OCI-M2 (cell line): ENCODE measurements around the gene COBLL1.
"Not testable (repeated sequence)": the region's sequence is repeated elsewhere in the genome, so short reads cannot be mapped to it uniquely, and the experiment has no call there.

Experiments
- DNase-seq: peaks from one replicate; lab custom pipeline; 2025; ENCODE audit not compliant: unreplicated experiment; lab: John Stamatoyannopoulos, UW

COBLL1 gene

DNA sequence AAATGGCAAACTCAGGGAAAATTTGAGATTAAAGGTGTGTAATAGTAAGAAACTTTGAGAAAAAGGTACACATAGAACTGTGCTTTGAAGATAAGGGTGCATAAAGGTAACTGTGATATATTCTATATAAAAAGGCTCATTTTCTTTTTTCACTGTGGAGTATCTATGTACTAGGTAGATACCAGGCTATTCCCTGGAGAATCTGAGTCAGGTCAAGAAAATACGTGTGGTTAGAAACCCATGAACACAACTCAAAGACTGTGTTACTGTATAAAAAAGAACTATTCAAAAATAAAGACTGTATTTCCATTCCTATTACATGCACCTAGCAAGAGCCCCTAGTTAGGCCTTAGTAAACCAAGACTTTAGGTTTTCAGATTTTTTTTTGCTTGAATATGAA is 120.2 kb downstream of the COBLL1 start:
- no peak for DNase-seq

DNA sequence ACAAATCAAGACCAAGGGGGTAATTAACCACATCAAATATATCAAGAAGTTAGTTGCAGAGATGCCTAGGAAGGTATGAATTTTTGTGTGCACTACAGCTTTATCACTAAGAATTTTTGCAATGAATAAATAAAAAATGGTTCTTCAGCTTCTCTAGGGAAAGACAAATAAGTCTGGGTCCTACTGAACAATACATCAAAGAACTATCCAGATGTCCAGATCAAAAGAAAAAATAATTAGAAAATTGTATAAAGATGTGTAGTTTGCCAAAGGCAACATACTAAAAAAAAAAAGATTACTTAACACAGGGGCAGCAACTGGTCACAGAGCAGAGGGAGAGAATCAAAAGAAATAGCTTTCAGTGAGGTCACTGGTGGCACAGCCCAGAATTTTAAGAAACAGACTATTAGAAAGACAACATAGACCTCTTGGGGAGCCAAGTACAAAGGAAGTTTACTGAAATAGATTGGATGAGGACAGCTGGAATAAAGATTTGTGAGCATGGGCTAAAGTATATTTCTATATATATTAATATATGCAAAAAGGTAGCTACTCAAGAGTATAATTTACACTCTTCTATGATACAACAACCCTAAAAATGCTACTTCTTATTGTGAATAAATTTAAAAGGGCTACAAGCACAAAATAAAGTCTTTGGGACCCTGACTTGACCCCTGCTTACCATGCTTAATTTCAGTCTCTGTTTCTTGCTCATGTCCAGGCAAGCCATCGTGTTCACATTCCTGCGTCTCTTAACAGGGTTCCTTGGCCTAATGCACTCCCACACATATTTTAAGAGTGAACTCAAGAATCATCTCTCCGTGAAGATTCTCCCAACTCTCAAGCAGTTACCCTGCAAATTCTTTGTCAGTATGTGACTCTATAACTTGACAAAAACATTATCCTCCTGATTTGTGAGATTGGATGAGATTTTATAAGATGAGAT is 121.4 kb downstream of the COBLL1 start:
- no peak for DNase-seq

DNA sequence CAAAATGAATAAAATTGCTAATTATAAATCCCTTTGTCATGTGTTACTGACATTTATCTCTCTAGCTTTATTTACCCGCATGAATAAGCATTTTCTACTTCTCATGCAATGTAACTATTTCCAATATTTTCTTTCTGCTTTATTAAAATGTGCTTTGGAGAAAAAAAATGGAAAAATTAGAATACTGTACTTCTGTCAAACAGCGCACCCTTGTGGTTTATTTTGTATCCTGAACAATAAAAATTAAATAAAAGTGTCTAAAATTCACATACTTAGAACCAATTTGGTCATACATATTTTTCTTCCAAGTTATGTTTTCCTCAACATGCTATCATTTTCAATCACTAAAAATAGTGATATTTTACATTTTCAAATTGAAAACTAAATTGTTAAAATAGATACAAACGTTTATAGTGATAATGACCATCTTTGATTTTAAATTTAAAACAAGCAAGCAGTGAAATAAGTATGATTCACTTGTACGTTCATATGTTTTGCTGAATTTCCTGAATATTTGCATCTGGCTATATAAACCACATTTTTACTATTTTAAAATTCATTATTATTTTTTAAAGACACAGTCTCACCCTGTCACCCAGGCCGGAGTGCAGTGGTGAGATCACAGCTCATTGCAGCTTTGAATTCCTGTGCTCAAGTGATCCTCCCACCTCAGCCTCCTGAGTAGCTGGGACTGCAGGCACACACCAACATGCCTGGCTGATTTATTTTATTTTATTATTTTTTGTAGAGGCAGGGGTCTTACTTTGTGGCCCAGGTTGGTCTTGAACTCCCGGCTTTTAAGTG is 124.4 kb downstream of the COBLL1 start:
- no peak for DNase-seq

DNA sequence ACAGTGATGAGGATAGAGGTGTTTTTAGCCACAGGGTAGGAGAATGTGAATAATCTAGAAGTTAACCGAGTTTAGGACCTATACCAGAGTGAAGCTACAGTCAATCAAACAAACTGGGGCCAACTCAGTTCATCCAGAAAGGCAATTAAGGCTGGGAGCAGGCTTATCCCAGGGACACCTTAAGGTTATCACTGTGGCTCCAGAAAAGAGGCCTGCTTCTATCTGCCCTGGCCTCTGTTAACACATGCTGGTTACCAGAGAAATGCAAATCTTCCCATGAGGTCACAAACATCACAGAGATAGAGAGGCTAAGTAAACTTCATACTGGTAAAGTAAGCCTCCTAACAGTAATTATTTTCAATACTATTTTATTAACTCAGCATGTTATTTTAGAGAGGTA is 127.2 kb downstream of the COBLL1 start:
- no peak for DNase-seq

DNA sequence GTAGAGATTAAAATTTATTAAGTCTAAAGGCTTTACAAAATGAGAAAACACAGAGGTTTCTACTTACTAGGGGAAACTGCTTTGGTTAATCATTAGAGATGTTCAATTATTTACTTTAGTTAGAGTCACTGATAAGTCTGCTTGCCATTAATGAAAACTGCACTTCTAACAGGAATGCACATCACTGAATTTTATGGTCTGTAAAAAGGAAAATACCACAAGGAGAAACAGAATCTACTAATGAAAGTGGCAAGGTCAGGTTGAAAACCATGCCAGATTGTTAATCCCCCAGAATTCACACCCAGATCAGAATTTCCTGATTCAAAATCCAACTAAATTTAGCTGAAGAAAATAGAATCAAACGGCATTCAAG is 129.9 kb downstream of the COBLL1 start:
- DNase-seq, result no peak

DNA sequence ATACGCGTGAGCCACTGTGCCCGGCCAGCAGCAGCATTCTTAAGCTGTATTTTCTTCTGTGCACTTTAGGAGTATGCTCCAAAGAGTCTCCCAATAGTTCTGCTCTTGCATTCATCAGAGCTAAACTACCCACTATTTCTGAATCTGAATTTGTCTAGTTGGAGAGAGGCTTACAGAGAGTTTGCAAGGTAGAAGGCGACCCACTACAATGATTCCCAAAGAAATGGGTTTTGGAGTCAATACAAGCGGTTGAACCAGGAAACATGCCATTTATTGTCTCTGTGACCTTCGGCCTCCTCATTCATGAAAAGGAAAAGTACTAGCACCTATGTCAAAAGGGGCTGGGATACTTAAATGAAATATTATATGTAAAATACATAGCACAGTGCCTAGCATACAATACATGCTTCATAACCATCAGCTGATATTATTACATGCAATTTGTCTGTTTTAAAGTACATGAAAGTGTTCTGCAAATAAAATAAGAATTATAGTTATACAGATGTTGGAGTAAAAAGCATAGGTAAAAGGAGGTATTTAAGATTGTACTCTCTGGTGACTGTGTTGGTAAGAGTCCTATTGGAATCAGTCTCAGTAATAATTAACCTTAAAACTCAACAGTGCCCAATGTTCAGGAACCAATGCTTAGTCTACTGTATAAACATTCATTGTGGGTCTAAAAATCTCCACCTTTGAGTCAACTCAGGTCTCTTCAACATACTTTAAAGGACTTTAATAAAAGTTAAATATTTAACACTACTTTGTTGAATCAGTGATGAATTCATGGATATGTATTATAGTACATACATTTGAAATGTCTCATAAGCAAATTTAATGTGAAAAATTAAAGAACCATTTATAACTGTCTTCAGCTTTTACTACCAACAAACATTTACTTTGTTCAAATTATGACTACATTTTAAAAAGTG is 130.5 kb downstream of the COBLL1 start:
- no peak for DNase-seq

DNA sequence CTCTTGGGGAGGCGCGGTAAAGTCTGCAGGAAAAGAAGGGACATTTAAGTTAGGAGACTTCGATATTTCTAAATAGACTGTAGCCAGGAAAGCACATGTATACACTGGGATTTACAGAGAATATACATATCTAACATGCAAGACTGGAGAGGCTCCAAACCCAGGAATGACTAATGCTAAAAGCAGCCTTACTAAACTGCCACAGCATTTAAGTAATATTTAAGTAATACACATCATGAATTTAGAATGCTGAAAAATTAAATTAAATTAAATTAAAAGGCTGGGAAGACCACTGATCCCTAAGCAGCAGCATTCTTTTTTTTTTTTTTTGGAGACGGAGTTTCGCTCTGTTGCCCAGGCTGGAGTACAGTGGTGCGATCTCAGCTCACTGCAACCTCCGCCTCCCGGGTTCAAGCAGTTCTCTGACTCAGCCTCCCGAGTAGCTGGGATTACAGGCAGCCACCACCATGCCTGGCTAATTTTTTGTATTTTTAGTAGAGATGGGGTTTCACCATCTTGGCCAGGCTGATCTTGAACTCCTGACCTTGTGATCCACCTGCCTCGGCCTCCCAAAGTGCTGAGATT is 131.3 kb downstream of the COBLL1 start:
- DNase-seq, result not testable (repeated sequence)

DNA sequence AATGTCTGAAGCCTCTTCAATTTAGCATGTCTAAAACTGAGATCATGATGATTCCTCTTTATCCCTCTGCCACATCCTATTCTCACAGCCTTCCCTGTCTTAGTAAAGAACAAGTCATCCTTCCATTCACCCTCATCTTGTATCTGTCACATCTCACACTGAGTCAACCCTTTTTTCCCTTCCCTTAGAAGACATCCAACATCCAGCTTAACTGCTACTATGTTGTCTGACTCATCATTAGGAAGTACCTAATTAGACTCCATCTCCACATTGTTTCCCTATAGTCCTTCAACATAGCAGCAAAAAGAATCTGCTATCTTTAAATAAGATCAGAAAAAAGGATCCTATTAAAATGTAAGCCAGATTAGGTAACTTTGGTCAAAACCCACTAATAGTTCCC is 135.1 kb downstream of the COBLL1 start:
- DNase-seq, result no peak

DNA sequence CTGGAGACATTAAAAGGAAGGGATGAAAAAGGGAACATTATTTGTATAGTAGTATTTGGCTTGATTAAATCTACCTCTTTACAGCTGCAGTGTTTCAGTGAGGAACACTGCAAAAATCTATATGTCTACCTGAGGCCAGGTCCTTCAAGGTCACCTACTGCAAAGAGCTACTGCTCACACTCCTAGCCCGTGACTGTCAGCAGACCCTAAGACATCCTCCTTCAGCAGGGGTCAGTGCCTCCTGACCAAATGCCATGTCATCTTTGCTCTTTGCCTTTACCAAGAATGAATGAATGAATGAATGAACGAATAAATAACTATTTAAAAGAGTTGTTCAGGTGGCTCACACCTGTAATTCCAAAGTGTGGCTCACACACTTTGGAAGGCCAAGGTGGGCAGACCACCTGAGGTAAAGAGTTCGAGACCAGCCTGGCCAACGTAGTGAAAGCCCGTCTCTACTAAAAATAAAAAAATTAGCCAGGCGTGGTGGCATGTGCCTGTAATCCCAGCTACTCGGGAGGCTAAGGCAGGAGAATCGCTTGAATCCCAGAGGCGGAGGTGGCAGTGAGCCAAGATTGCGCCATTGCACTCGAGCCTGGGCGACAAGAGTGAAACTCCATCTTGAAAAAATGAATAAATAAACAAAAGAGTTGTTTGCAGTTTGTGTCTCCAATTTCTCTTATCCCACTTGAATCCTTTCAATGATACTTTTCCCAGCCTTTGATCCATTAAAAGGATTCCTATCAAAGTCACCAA is 136.0 kb downstream of the COBLL1 start:
- no peak for DNase-seq

DNA sequence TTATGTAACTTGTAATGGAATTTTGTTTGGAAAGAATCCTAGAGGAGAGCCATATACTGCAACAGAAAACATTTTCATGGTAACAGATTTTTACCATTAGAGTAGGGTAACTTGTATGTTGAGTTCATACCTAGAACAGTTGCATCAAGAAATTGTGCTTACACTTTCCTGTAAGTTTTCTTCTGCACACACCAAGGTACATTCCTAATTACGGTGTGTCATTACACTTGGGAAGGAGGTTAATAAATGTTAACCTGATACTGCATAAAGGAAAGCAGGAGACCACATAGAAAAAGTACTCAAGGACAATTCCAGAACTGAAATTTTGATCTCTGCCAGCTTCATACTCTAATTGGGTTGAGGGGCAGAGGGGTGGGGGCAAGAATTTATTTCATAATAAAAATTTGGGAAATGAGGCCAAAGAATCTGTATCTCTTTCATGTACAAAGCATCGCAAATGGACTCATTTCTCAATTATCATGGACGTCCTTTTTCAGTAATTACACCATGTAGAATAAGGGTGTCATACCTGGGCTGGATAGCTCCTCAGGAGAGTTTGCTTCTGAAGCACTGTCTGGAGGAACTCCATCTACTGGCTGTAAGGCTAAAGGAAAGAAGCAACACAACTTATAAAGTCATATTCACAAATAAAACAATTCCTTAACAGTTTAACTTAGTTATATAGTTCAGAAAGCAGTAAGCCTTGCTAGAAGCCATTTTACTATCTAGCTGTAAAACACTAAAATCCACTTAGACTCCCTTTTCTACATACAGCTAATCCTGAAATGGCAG is 137.5 kb downstream of the COBLL1 start:
- DNase-seq, result no peak

DNA sequence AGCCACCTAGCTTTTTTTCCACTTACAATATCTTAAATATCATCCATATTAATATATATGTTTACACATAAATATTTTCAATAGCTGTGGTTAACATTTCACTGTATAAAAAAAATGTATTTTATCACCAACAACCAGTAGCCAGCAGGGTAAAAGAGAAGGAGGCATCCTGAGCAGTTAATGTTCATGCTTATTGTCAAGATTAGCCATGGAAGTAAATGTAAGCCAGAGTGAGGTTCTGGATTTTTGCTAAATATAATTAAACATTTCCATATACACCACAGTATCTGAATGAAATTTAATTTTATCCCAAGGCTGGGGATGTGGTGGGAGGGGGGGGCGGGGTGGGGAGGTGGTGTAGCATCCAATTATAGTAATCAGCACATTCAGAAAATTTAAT is 140.1 kb downstream of the COBLL1 start:
- DNase-seq, result no peak

DNA sequence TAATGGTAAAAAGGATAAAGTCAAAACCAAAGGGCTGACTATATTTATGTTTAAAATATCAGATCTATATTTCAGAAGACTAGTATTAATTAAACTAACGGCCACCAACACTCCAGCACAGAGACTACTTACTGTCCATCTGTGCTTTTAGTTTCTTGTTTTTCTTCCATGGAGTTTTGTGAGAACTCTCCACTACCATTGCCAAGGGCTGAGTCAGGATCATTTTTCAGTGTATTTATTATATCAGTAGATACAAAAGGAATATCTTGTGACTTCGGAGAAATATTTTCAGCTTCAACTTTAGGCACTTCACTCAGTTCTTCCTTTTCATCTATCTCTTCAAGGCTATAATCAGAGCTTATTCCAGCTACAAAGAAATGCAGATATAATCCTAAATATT is 141.2 kb downstream of the COBLL1 start:
- DNase-seq, result no peak

DNA sequence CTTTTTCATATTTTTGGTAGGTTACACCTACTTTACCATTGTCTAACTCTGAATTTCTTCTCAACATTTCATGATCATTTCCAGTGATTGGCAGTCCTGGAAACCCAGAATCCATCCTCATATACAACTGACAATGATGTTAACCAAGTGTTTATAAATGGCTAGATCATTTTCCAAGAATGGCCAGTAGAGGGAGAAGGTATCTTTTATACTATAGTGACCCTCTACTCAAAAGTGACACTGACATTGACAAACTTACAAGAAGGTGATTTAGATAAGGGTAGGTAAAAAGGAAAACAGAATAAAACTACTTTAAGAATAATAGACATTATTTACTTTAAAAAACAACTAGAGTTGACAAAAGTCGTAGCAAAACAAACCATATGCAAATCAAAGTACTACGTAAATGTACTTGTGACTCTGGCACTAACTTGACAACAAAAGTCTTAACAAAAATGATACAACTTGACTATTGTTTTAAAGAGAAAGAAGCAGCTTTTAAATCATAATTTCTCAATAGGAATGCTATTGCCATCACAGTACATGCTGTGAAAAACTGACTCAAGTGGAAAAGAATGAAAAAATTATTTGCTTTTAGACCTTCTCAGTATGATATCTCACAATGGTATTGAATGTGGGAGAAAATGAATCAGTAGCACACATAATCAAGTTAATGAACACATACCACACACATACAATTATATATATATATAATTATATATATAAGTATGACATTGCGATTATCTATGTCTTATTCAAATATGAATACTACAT is 143.7 kb downstream of the COBLL1 start:
- no peak for DNase-seq

DNA sequence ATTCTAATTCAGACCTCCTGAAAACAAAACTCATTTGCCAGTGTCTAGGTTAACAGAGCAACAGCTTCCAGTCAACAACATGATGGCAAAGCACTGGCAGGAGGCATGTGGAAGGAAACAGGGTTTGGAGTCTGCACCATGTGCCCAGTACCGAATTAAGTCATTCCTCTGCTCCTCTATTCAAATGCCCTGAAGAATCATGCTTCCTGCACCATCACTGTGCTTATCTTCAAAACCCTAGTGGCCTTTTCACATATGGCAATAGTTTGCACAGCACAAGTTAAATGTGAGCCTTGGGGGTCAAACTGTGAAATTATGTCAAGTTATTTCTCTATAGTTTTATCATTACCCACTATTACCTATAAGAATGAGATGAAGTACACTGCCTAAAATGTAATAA is 145.0 kb downstream of the COBLL1 start:
- no peak for DNase-seq

DNA sequence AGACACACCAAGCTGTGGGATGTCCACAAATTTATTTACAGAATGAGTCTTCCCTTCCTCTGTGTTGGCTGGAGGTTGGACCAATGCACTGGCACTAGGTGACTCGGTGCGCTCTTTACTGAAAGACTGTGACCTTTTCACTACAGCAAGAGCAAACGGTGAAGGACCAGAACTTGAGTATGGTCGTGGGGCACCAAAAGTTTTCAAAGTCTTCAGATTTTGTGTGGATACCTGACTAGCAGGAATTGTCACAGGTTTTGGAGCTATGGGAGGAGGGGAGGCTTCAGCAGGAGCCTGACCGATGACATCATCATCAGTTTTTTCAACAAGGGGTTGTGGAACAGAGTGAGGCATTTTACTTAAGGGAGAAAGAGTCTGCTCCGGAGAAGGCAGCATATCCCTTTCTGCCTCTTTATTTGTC is 147.3 kb downstream of the COBLL1 start:
- no peak for DNase-seq

DNA sequence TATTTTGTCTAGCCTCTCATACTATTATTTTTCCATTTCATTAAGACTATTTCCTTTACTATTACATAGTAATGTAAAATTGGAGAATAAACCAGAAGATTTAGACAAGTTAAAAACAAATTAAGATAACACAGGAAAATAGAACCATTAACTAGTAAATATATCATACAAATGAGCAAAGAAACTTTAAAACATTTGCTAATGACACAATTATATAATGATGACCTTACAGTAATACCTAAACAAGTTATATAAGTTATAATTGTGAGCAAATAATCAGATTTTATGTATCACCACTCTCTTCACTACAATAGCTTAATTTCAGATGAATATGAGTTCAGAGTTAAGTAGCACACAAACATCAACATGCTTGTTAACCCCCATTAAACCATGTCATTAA is 147.8 kb downstream of the COBLL1 start:
- no peak for DNase-seq

DNA sequence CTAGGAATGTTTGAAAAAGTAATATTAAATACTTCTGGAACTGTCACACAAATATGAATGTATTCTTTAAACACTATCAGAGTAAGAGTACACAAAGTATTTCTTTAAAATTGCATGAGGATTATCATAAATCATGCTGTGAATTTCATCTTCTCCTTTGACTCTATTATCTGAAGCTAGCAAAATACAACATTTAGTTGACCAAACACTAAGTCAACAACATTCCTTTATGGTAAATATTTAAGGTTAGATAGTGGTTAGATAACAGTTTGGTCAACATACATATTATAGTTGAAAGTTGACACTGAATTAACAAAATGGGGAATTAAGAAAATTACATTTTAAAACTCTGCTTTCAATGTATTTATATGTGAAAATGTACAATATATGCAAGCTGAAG is 148.2 kb downstream of the COBLL1 start:
- no peak for DNase-seq

DNA sequence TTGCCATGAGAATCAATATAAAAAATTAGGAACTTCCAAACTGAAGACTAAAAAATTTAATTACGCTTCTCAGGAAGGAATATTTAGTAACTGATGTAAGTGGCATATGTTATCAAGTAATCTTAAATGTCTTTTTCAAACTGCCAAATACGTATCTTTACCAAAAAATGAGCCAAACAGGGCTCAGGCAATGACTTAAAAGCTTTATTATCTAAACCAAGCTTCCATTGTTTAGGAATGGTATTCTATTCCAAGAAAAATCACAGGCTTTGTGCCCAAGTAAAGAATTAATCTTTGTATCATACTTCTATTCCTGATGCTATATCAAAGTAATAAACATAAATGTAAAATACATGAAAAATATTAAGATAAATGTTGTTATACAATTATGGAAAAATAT is 148.7 kb downstream of the COBLL1 start:
- no peak for DNase-seq

DNA sequence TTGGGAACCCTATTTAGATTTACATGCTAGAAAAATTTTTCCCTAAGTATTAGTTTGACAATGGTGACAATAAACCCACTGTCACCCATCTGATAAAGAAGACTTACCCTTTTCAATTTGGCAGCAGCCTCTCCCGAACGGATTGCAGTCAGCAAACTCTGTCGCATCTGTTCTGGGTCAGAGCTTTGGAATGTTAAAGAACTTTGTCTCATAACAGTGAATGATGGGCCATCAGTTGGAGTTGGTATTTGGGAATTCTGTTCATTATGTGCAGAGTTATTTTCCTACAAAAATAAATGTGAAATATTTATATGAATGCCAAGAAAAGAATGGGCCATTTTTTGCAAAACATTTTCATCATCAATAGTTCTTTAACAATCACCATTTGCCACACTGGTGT is 149.5 kb downstream of the COBLL1 start:
- DNase-seq, result no peak
